Measurements from ENCODE around the gene PACRGL. TPM values are rescaled to one million over a fixed set of nuclear protein-coding genes. Genes with fewer than 3 reads are reported as not detected.
"Not testable (repeated sequence)": the region's sequence is repeated elsewhere in the genome, so short reads cannot be mapped to it uniquely, and the experiment has no call there.

The PACRGL gene
- total and polyA plus RNA-seq, 2 of the 4 experiments (the other 2 are of a cell fraction), result 7.4 to 13.1 TPM

- POLR2A ChIA-PET (ENCODE audit: unreplicated experiment); H4K5ac ChIP-seq (ENCODE audit: low read depth, low read length); H3K18ac ChIP-seq (ENCODE audit: low read depth, low read length); intact Hi-C loops (cut with micrococcal nuclease); H3K36me3 ChIP-seq (ENCODE audit: control insufficient read depth, insufficient read depth, low read length); H3K14ac ChIP-seq (replicated peaks; ENCODE audit: low read depth, low read length); H4K91ac ChIP-seq (ENCODE audit: insufficient read depth, low read depth, low read length); DNase-seq; H2BK20ac ChIP-seq (ENCODE audit: low read depth, low read length); H3K56ac ChIP-seq (ENCODE audit: extremely low read depth, insufficient read depth, low read length); H3K4ac ChIP-seq (ENCODE audit: low read depth, low read length); H3K23ac ChIP-seq (ENCODE audit: low read depth, low read length); H3K4me1 ChIP-seq (ENCODE audit: control insufficient read depth, insufficient read depth, low read length); in situ Hi-C loops (cut with MboI; ENCODE audit: low sequenced_read_pairs); H3K9me3 ChIP-seq (ENCODE audit: control insufficient read depth, insufficient read depth, low read length); H3K79me1 ChIP-seq (ENCODE audit: low read depth in 1 of 2, low read length in 2 of 2); H3K27ac ChIP-seq (ENCODE audit: insufficient read depth, low read length); H3K4me3 ChIP-seq (ENCODE audit: insufficient read depth, low read depth, low read length); H2AK5ac ChIP-seq (ENCODE audit: low read depth, low read length); H3K9ac ChIP-seq (ENCODE audit: low read depth, low read length); H2BK5ac ChIP-seq (ENCODE audit: low read depth, low read length, poor library complexity, severe bottlenecking); CTCF ChIA-PET; H2BK15ac ChIP-seq (ENCODE audit: low read depth, low read length); BruUV-seq (replicated peaks); H2AFZ ChIP-seq (replicated peaks; ENCODE audit: low read length, poor library complexity); ATAC-seq (ENCODE audit: low read depth); dilution Hi-C loops (cut with HindIII; ENCODE audit: low sequenced_read_pairs, unreplicated experiment); H3K4me2 ChIP-seq (ENCODE audit: low read depth, low read length); H2BK120ac ChIP-seq (ENCODE audit: low read depth, low read length); H2AK9ac ChIP-seq (replicated peaks; ENCODE audit: low read depth, low read length, poor library complexity); H4K20me1 ChIP-seq (ENCODE audit: insufficient read depth, low read length); H3K9me1 ChIP-seq (ENCODE audit: insufficient read depth, low read length); H3K27me3 ChIP-seq (ENCODE audit: control insufficient read depth, insufficient read depth, low read length); H4K8ac ChIP-seq (ENCODE audit: low read depth in 2 of 2, low read length in 2 of 2): not testable (repeated sequence)
- no CpG with 5 or more reads among the region's 1 CpG for WGBS, 2 experiments (ENCODE audit: extremely low coverage in 2 of 2, insufficient read length in 1 of 2)
Observed at GRCh38 chr4:20783134-20783533, 82.9 kb downstream of the PACRGL start.

All from IMR-90 (cell line).